HG02973 (cell line): ENCODE measurements around the gene CYP27B1.

Experiments
- ATAC-seq: cut with Tn5 transposase; IDR thresholded peaks from one replicate; pipeline ENCODE4 v1.9.1; 2021; ENCODE audit warnings: moderate library complexity; ENCODE audit not compliant: unreplicated experiment

CYP27B1 gene

GRCh38 chr12:57767305-57767698, 424 bp upstream of the CYP27B1 start:
- no peak for ATAC-seq

- ATAC-seq: no peak
Measured at GRCh38 chr12:57765698-57766463, 997 bp downstream of the CYP27B1 start.

GRCh38 chr12:57765003-57765697, 1.7 kb downstream of the CYP27B1 start:
- no peak for ATAC-seq

- ATAC-seq: no peak
Measured at GRCh38 chr12:57764662-57765002, 2.2 kb downstream of the CYP27B1 start.

- ATAC-seq: no peak
Measured at GRCh38 chr12:57763881-57764661, 2.8 kb downstream of the CYP27B1 start.

DNA sequence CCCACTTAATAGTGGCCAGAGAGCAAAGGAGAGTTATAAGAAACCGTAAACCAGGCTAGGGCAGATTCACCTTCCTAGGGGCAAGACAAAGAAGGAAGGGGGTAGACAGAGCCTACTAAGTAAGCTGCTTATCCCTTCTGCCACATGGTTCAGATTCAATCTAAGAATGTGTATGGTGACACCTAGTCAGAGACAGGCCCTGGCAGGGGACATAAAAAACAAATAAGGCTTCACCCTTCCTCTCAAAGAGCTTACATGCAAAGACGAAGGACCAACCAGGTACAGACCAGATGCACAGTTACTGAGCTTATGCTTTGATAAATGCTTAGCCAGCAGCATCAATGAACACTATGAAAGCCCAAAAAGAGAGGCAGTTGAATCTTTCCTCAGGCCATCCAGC, 4.4 kb downstream of the CYP27B1 start:
- no peak for ATAC-seq

- ATAC-seq: no peak
Measured at GRCh38 chr12:57761391-57761998, 5.4 kb downstream of the CYP27B1 start.

DNA sequence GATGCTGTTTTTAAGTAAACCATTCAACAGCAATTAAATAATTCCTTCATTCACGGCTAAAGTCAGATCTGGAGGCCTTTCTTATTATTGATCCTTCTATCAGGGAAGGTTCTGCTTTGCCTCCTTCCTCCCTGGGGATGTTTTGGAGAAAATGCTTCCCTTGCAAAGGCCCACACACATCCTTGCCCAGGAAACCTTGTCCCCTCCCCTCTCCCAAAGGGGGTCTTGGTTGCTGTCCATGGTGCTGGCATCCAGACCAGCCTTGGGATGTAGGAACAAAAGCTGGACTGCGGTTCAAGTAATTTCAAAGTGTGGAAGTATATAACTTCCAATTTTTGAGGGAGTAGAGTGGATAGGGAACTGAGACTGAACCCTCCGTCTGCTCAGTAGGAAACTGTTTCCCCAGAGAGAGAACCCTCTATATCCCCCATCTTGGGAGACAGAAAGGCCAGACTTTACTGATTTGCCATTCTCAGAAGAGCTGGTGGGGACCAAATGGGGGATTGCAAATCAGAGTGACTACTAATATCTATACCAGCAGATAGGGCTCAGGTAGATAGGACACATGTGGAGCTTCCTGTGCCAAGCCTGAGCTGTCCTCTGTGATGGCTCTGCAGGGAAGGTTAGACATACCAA, 6.4 kb downstream of the CYP27B1 start:
- no peak for ATAC-seq

DNA sequence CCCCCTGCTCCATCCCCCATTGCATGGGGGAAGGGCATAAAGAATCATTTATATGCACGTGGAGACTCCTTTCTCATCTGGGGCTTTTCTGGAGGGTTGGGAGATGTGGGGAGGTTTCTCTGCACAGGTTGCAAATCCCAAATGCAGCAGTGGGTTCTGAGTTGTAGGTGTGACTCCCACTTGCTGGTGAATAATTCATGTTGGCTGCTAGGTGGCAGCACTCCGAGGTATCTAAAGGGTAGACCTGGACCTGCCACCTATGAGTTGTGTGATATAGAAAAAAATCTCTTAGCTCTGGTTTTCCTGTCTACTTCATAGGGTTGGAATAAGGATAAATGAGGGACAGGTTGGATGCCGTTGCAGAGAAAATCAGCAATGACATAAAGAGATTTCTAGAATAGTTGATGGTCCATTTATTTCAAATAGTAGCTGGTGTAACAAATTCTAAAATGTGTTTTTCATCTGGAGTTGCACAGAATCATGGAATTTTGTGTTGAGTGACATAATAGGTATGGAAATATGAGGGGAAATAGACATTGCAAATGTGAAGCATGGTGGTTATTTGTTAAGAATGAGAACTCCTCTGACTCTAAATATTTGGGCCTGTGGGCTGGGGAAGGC, 7.4 kb downstream of the CYP27B1 start:
- ATAC-seq: no peak

DNA sequence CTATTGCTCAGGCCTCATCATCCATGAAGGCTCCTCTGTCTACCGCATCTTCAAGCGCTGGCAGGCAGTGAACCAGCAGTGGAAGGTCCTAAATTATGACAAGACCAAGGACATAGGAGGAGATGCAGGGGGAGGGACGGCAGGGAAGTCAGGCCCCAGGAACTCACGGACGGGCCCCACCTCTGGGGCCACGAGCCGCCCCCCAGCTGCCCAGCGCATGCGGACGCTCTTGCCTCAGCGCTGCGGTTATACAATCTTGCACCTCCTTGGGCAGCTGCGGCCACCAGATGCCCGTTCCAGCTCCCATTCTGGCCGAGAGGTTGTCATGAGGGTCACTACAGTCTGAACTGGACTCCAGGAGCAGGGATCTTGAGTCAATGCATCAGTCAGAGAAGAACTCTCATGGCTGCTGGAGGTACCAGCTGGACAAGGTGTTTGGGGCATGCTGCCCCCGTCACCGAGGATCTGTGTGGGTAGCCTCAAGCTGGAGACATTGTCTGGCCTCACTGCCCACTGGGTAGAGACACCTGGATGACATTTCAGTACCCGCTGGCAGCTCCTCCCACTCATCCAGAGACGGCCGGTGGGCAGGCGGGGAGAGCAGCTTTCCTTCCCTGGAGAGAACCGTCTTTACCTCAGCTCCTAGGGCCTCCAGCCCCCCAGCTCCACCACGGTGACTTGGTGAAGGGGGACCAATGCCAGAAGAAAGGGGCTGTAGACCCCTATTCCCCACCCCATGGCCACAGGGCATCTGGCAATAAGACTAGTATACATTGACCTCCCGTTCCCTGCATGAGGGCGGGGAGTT, 8.1 kb downstream of the CYP27B1 start:
- ATAC-seq: no peak

- ATAC-seq: no peak
Measured at GRCh38 chr12:57757771-57758170, 9.1 kb downstream of the CYP27B1 start.

GRCh38 chr12:57756406-57757341, 10.2 kb downstream of the CYP27B1 start:
- ATAC-seq: no peak

DNA sequence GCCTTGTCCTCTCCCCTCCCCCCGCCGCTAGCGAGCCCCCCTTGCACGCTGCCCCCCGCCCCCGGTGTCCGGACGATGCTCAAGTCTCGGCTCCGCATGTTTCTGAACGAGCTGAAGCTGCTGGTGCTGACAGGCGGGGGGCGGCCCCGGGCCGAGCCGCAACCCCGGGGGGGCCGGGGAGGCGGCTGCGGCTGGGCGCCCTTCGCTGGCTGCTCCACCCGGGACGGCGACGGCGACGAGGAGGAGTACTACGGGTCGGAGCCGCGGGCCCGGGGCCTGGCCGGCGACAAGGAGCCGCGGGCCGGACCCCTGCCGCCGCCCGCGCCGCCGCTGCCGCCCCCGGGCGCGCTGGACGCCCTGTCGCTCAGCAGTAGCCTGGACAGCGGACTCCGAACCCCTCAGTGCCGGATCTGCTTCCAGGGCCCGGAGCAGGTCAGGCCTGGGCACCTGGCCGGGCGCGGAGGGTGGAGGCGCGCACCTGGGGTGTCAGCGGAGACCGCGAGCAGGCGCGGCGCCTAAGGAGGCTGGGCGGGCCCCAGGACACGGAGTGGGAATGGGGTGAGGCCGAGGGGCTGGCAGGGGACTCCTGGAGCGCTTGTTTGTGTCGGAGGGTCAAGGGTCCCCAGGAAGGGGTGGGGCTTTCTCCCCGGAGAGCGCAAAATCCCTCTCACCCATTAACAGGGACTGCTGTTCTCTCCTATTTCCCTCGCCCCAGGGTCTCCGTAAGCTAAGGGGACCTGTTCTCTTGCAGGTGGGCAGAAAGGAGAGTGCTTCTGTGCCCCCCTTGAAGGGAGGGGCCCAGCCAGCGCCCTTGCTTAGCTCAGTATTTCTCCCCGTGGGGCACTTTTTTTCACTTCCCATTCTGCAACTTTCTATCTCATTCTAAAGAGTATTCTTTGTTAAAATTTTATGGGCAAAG, 11.2 kb downstream of the CYP27B1 start:
- ATAC-seq: no peak

DNA sequence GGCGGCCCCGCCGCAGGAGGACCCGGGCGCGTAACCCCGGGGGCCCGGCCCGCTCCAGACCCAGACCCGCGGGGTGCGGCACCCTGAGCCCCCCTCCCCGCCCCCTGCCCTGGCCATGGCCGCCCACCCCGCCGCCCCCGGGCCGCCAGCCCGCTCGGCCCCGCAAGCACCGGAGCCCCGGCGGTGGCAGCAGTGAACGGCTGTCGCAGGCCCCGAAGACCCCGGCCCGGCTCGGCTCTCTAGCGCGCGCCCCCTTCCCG, 11.8 kb downstream of the CYP27B1 start:
- ATAC-seq: no peak

GRCh38 chr12:57754411-57755193, 12.3 kb downstream of the CYP27B1 start, which contains the start of gene MARCHF9:
Gene MARCHF9, plus strand, starts transcription at chr12:57755103. Its CDS starts 426 bp downstream, at chr12:57755529.
- peak; percentile 26 for ATAC-seq

DNA sequence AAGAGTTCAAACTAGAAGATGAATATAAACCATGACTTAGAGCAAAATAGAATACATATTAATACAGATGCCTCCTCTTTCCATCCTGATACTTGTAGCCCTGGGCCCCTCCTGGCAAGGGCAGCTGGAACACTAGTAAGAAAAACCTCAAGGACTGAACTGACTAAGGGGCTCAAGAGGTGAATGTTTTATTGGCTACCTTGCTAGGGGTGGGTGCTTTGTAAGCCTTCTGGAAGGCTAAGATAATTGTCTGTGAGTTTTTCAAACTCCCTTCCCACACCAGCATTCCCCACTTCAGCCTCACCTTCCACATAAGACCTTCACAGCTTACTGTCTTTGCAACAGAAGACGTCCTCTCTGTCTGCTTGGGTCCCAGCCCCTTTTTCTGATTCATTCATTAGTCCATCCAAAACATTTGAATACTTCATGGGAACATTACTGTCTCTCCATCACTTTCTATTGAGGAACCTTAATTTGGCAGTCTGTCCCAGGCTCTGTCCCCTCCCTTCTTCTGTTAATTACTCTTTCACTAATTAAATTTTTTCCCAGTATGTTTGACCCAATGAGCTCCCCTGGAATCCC, 13.0 kb downstream of the CYP27B1 start:
- no peak for ATAC-seq

- no peak for ATAC-seq
Measured at GRCh38 chr12:57752668-57753000, 14.2 kb downstream of the CYP27B1 start.
